Erythroblast (primary cell): ENCODE measurements around the gene PLEKHG2.
A peak's percentile ranks its signal among the peaks of the same experiment; 100 is the strongest.

Experiments
- DNase-seq, 2 experiments: peaks; one replicate each; lab custom pipeline; 2025; lab: John Stamatoyannopoulos, UW
- GATA1 ChIP-seq: IDR thresholded peaks from 2 replicates; pipeline ENCODE4 v1.6.1; 2011; ENCODE audit warnings: low read depth, mild to moderate bottlenecking, control low read depth, low read length, moderate library complexity
- POLR2A ChIP-seq: IDR thresholded peaks from 2 replicates; pipeline ENCODE4 v1.6.1; 2011; ENCODE audit warnings: mild to moderate bottlenecking, low read length

Gene PLEKHG2

GRCh38 chr19:39406656-39407409, 5.6 kb upstream of the PLEKHG2 start, which contains the start of gene ZFP36:
TSS of gene ZFP36 (plus strand) at chr19:39406847. CDS start at chr19:39406905, 58 bp downstream.
- TF ChIP-seq POLR2A, result peak; percentile 96
- no peak for TF ChIP-seq GATA1

GRCh38 chr19:39407410-39407659, 5.1 kb upstream of the PLEKHG2 start:
- no peak for DNase-seq
- TF ChIP-seq GATA1, result no peak
- peak; percentile 78 for TF ChIP-seq POLR2A

More at GRCh38 chr19:39406656-39407409, 5.6 kb upstream of the PLEKHG2 start, which contains the start of gene ZFP36:
- DNase-seq, result peak; percentile 77 to 87

GRCh38 chr19:39407660-39408391, 4.6 kb upstream of the PLEKHG2 start:
- peak; percentile 57 to 70 for DNase-seq

GRCh38 chr19:39408392-39409207, 3.9 kb upstream of the PLEKHG2 start:
- no peak for DNase-seq
- TF ChIP-seq GATA1, result no peak
- peak; percentile 87 for TF ChIP-seq POLR2A

More at GRCh38 chr19:39407660-39408391, 4.6 kb upstream of the PLEKHG2 start:
- TF ChIP-seq GATA1 (no peak), POLR2A (peak; percentile 75)

- DNase-seq, result peak; percentile 67 to 83
Observed at GRCh38 chr19:39409208-39410016, 3.1 kb upstream of the PLEKHG2 start.

GRCh38 chr19:39410017-39410830, 2.2 kb upstream of the PLEKHG2 start:
- DNase-seq, result peak; percentile 57 to 73
- TF ChIP-seq POLR2A, result peak; percentile 86
- no peak for TF ChIP-seq GATA1

More at GRCh38 chr19:39409208-39410016, 3.1 kb upstream of the PLEKHG2 start:
- TF ChIP-seq GATA1, result no peak
- peak; percentile 95 for TF ChIP-seq POLR2A

- TF ChIP-seq POLR2A (no peak), GATA1 (no peak)
- DNase-seq, result no peak
Observed at GRCh38 chr19:39410831-39411080, 1.7 kb upstream of the PLEKHG2 start.

GRCh38 chr19:39411081-39411831, 1.2 kb upstream of the PLEKHG2 start:
- DNase-seq, result peak in 1 of 2 experiments; percentile 66
- TF ChIP-seq GATA1, result no peak

- no peak for TF ChIP-seq GATA1
- TF ChIP-seq POLR2A, result no peak
- peak; percentile 91 to 96 for DNase-seq
Observed at GRCh38 chr19:39411832-39412099, 703 bp upstream of the PLEKHG2 start.

- DNase-seq, result no peak
- TF ChIP-seq GATA1 (no peak), POLR2A (no peak)
Observed at GRCh38 chr19:39412867-39413271, 400 bp downstream of the PLEKHG2 start.

- TF ChIP-seq POLR2A (no peak), GATA1 (no peak)
- no peak for DNase-seq
Observed at GRCh38 chr19:39413272-39413910, 922 bp downstream of the PLEKHG2 start.
